ENCODE data around the gene RPL13A. TPM values are rescaled to one million over a fixed set of nuclear protein-coding genes. Genes with fewer than 3 reads are reported as not detected.

RPL13A gene
- total and polyA plus RNA-seq, 2 of the 4 experiments (the other 2 are of a cell fraction) = 1,477 to 2,069 TPM

GRCh38 chr19:49472936-49473335 is 14.5 kb upstream of the RPL13A start:
- Histone ChIP-seq H2BK15ac (ENCODE audit: low read depth, low read length) (no peak overlapping the region), H4K5ac (ENCODE audit: low read depth, low read length) (no peak overlapping the region), H4K91ac (ENCODE audit: insufficient read depth, low read depth, low read length) (no peak overlapping the region; the same call in 1 of the 2 replicates), H2BK120ac (ENCODE audit: low read depth, low read length) (no peak overlapping the region), H2BK20ac (ENCODE audit: low read depth, low read length) (no peak overlapping the region), H3K79me1 (ENCODE audit: low read depth in 1 of 2, low read length in 2 of 2) (peaks cover 0 to 8% of the 10 kb centered on the region in 2 experiments; a peak in 2 of 4 replicates), H3K4me3 (ENCODE audit: insufficient read depth, low read depth, low read length) (no peak overlapping the region), H2BK5ac (ENCODE audit: low read depth, low read length, poor library complexity, severe bottlenecking) (no peak overlapping the region), H3K9ac (ENCODE audit: low read depth, low read length) (no peak overlapping the region), H3K36me3 (ENCODE audit: control insufficient read depth, insufficient read depth, low read length) (no peaks in the 10 kb centered on the region), H3K4me1 (ENCODE audit: control insufficient read depth, insufficient read depth, low read length) (peaks cover 12% of the 10 kb centered on the region; the same call in 1 of the 2 replicates), H3K14ac (replicated peaks; ENCODE audit: low read depth, low read length) (no peak overlapping the region), H3K9me1 (ENCODE audit: insufficient read depth, low read length) (peaks cover 14% of the 10 kb centered on the region; the same call in 1 of the 2 replicates), H3K4ac (ENCODE audit: low read depth, low read length) (no peak overlapping the region), H2AK9ac (replicated peaks; ENCODE audit: low read depth, low read length, poor library complexity) (peak overlapping the region; percentile 85), H2AK5ac (ENCODE audit: low read depth, low read length) (peak overlapping the region; percentile 5; the same call in 1 of the 2 replicates), H2AFZ (replicated peaks; ENCODE audit: low read length, poor library complexity) (peak overlapping the region; percentile 78), H3K27me3 (ENCODE audit: control insufficient read depth, insufficient read depth, low read length) (no peaks in the 10 kb centered on the region), H3K18ac (ENCODE audit: low read depth, low read length) (no peak overlapping the region), H3K9me3 (ENCODE audit: control insufficient read depth, insufficient read depth, low read length) (no peaks in the 10 kb centered on the region), H3K27ac (ENCODE audit: insufficient read depth, low read length) (no peak overlapping the region), H3K4me2 (ENCODE audit: low read depth, low read length) (no peak overlapping the region), H4K20me1 (ENCODE audit: insufficient read depth, low read length) (no peaks in the 10 kb centered on the region), H4K8ac (ENCODE audit: low read depth in 2 of 2, low read length in 2 of 2) (peak overlapping the region in 1 of 2 experiments; percentile 58; a peak in 1 of 4 replicates), H3K56ac (ENCODE audit: extremely low read depth, insufficient read depth, low read length) (no peak overlapping the region), H3K23ac (ENCODE audit: low read depth, low read length) (no peak overlapping the region)
- in situ Hi-C loops (cut with MboI; ENCODE audit: low sequenced_read_pairs) = no loop called here
- WGBS, 2 experiments (ENCODE audit: extremely low coverage in 2 of 2, insufficient read length in 1 of 2) = 80% methylated on average over 1 of the region's 9 CpGs; no CpG with 5 or more reads in 1 of the 2 experiments
- dilution Hi-C loops (cut with HindIII; ENCODE audit: low sequenced_read_pairs, unreplicated experiment) = no loop called here
- TF ChIP-seq USF2 (IDR thresholded peaks at IDR 0.05; ENCODE audit: low read depth, low read length) = no peak
- TF ChIP-seq RAD21 (IDR thresholded peaks at IDR 0.05; ENCODE audit: low read length) = no peak
- TF ChIP-seq NFE2L2 (IDR thresholded peaks at IDR 0.05; ENCODE audit: low read depth, low read length) = no peak
- no peak for TF ChIP-seq RCOR1 (IDR thresholded peaks at IDR 0.05; ENCODE audit: insufficient replicate concordance, low read length)
- no peak for TF ChIP-seq ELK1 (IDR thresholded peaks at IDR 0.05; ENCODE audit: borderline replicate concordance, low read depth, low read length)
- no peak for TF ChIP-seq POLR2A (IDR thresholded peaks at IDR 0.05; ENCODE audit: low read depth, low read length)
- no peak for TF ChIP-seq BHLHE40 (IDR thresholded peaks at IDR 0.05; ENCODE audit: low read depth, low read length)
- TF ChIP-seq MXI1 (IDR thresholded peaks at IDR 0.05; ENCODE audit: borderline replicate concordance, low read depth, low read length) = no peak
- TF ChIP-seq FOS (IDR thresholded peaks at IDR 0.05; ENCODE audit: low read depth, low read length) = no peak
- TF ChIP-seq MAFK (IDR thresholded peaks at IDR 0.05; ENCODE audit: low read depth, low read length) = no peak
- no peak for TF ChIP-seq CEBPB (IDR thresholded peaks at IDR 0.05; ENCODE audit: low read depth, low read length)
- no peak for TF ChIP-seq RFX5 (IDR thresholded peaks at IDR 0.05; ENCODE audit: low read depth, low read length)
- TF ChIP-seq MAZ (IDR thresholded peaks at IDR 0.05; ENCODE audit: borderline replicate concordance, low read depth, low read length) = no peak
- ChIA-PET CTCF (interaction anchor here (1.3 kb wide), 1 partner anchor 74 kb away, joined by 5 read pairs; no protein-coding TSS in a partner anchor), POLR2A (ENCODE audit: unreplicated experiment) (no interaction called here)
- intact Hi-C loops (cut with micrococcal nuclease) = no loop called here
- no TSS peak for BruUV-seq (replicated peaks)
- ATAC-seq (ENCODE audit: low read depth) (no peak), DNase-seq (no peak)
